CD4-positive, alpha-beta T cell (primary cell): Measurements from ENCODE around the gene DMXL2. TPM values are rescaled to one million over a fixed set of nuclear protein-coding genes. Genes with fewer than 3 reads are reported as not detected.

ENCODE experiments used
- ATAC-seq: fragments of 200-7000 bp; cut with Tn5 transposase; one replicate; pipeline ENCODE4 v1.10.0; 2022; ENCODE audit warnings: mild to moderate bottlenecking; ENCODE audit not compliant: poor library complexity
- CTCF ChIA-PET: fragments of 350-600 bp; sonication (Branson Sonifier 250); formaldehyde crosslinking; loops from one replicate; lab custom pipeline; 2021; ENCODE audit warnings: antibody characterized with exemption, inconsistent platforms; lab: Charles Lee
- POLR2A ChIA-PET: fragments of 350-600 bp; sonication (Branson Sonifier 250); formaldehyde crosslinking; loops from one replicate; lab custom pipeline; 2021; ENCODE audit warnings: antibody characterized with exemption, inconsistent platforms; lab: Charles Lee
- DNase-seq, 14 experiments: peaks; one replicate each; pipeline ENCODE4 v3.0.0-alpha.2; 2013 to 2020; ENCODE audit warnings: mixed read lengths in 2 of 14
- H3K27ac ChIP-seq, 2 donors: one replicate each; pipeline versions ENCODE4 v1.5.1 to v1.7.0; 2013; ENCODE audit warnings: low read length in 2 of 2, low read depth in 1 of 2, mild to moderate bottlenecking in 1 of 2
- H3K27me3 ChIP-seq, 2 experiments: 1 replicate in 1 of 2; 2 replicates in 1 of 2; pipeline versions ENCODE4 v1.6.1 to v1.7.0; 2013; ENCODE audit warnings: low read length in 2 of 2, control low read depth in 1 of 2, mild to moderate bottlenecking in 1 of 2, moderate library complexity in 1 of 2; ENCODE audit not compliant: insufficient read depth in 2 of 2, control insufficient read depth in 1 of 2
- H3K36me3 ChIP-seq: one replicate; pipeline ENCODE4 v1.6.1; 2013; ENCODE audit warnings: low read length, control low read depth; ENCODE audit not compliant: insufficient read depth
- H3K4me1 ChIP-seq: one replicate; pipeline ENCODE4 v1.6.1; 2013; ENCODE audit warnings: low read length, control low read depth; ENCODE audit not compliant: insufficient read depth
- H3K4me3 ChIP-seq: one replicate; pipeline ENCODE4 v1.5.1; 2013; ENCODE audit warnings: mild to moderate bottlenecking, low read length, moderate library complexity
- H3K9me3 ChIP-seq, 2 experiments: 1 replicate in 1 of 2; 2 replicates in 1 of 2; pipeline versions ENCODE4 v1.6.1 to v1.7.0; 2013; ENCODE audit warnings: low read length in 2 of 2, mild to moderate bottlenecking in 2 of 2, control low read depth in 1 of 2, moderate library complexity in 1 of 2; ENCODE audit not compliant: control insufficient read depth in 1 of 2, insufficient read depth in 1 of 2
- H3K27ac Mint-ChIP-seq: one replicate; pipeline ENCODE4 v1.8.0; 2020; ENCODE audit warnings: mixed read lengths
- H3K27me3 Mint-ChIP-seq: one replicate; pipeline ENCODE4 v1.8.0; 2021; ENCODE audit warnings: mixed read lengths
- H3K36me3 Mint-ChIP-seq: one replicate; pipeline ENCODE4 v1.8.0; 2021; ENCODE audit warnings: low read depth, mixed read lengths
- H3K4me1 Mint-ChIP-seq: one replicate; pipeline ENCODE4 v1.8.0; 2021; ENCODE audit warnings: low read depth, mixed read lengths
- H3K4me3 Mint-ChIP-seq: one replicate; pipeline ENCODE4 v1.8.0; 2020; ENCODE audit warnings: mild to moderate bottlenecking, mixed read lengths
- H3K9me3 Mint-ChIP-seq: one replicate; pipeline ENCODE4 v1.8.0; 2020; ENCODE audit warnings: mixed read lengths
- intact Hi-C, 2 experiments: fragments of 100-400 bp; cut with DNase I in 1 of 2; cut with micrococcal nuclease in 1 of 2; formaldehyde crosslinking; loops; one replicate each; pipeline versions ENCODE4 v1.15.1 to v1.9.0; 2023 to 2025; cut with DNase I, micrococcal nuclease
- total RNA-seq, 174 experiments: library from RNA in 2 of 174; stranded (reverse) in 2 of 174; gene quantifications; one replicate each; pipeline ENCODE4 v1.2.3 and lab custom pipeline; 2021 to 2026
- TF ChIP-seq, protein P1 (sequence below): fragments of 200-600 bp; IDR thresholded peaks from one replicate; pipeline ENCODE4 v1.8.0; 2022; ENCODE audit warnings: antibody characterized with exemption, mild to moderate bottlenecking

DMXL2 gene
- total RNA-seq, 2 experiments from 2014 or later = 4.7 to 5.5 TPM

- Mint-ChIP-seq H3K4me1 (no peaks in the 10 kb centered on the region), H3K9me3 (no peaks in the 10 kb centered on the region), H3K27ac (no peak overlapping the region), H3K36me3 (no peaks in the 10 kb centered on the region), H3K4me3 (no peak overlapping the region), H3K27me3 (peaks cover 12% of the 10 kb centered on the region)
- H3K4me1 ChIP-seq = no peaks in the 10 kb centered on the region
- no peaks in the 10 kb centered on the region for H3K9me3 ChIP-seq
- POLR2A ChIA-PET = no interaction called here
- H3K36me3 ChIP-seq = no peaks in the 10 kb centered on the region
- no peak for ATAC-seq
- DNase-seq = peak in 1 of 14 experiments; percentile 17
- peaks cover 0 to 4% of the 10 kb centered on the region in 2 experiments for H3K27me3 ChIP-seq
- TF ChIP-seq, protein P1, sequence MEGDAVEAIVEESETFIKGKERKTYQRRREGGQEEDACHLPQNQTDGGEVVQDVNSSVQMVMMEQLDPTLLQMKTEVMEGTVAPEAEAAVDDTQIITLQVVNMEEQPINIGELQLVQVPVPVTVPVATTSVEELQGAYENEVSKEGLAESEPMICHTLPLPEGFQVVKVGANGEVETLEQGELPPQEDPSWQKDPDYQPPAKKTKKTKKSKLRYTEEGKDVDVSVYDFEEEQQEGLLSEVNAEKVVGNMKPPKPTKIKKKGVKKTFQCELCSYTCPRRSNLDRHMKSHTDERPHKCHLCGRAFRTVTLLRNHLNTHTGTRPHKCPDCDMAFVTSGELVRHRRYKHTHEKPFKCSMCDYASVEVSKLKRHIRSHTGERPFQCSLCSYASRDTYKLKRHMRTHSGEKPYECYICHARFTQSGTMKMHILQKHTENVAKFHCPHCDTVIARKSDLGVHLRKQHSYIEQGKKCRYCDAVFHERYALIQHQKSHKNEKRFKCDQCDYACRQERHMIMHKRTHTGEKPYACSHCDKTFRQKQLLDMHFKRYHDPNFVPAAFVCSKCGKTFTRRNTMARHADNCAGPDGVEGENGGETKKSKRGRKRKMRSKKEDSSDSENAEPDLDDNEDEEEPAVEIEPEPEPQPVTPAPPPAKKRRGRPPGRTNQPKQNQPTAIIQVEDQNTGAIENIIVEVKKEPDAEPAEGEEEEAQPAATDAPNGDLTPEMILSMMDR = no peak
- no peak overlapping the region for H3K27ac ChIP-seq
- intact Hi-C loops = no loop called here
- CTCF ChIA-PET = no interaction called here
- no peak overlapping the region for H3K4me3 ChIP-seq
These were observed 12.1 kb upstream of the DMXL2 start for GRCh38 chr15:51634591-51635198.

DNA sequence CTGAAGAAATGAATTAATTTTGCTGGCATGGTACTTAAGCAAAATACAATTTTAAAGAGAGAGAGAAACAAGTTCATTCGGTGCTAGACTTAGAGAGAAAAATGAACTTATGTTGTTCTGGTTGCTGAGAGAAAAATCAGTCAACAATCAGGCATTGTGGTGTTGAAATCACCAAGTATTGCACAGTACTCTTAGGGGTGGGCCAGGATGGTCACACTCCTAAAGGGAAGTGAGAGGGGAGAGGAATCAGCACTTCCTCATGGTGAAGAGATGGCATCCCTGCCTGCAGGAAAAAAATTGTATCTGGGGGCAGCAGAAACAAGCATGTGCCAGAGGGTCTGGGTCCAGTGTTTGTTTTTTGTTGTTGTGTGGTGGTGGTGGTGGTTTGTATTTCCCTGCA lies 7.0 kb upstream of the DMXL2 start:
- Mint-ChIP-seq H3K27ac (no peak overlapping the region), H3K4me1 (no peaks in the 10 kb centered on the region), H3K9me3 (no peaks in the 10 kb centered on the region), H3K27me3 (peaks cover 17% of the 10 kb centered on the region), H3K36me3 (no peaks in the 10 kb centered on the region), H3K4me3 (no peak overlapping the region)
- intact Hi-C loops = no loop called here
- Histone ChIP-seq H3K36me3 (no peaks in the 10 kb centered on the region), H3K9me3 (no peaks in the 10 kb centered on the region), H3K4me3 (no peak overlapping the region), H3K27ac (no peak overlapping the region), H3K4me1 (no peaks in the 10 kb centered on the region), H3K27me3 (no peaks in the 10 kb centered on the region)
- ChIA-PET CTCF (no interaction called here), POLR2A (no interaction called here)
- TF ChIP-seq, protein P1 = no peak
- peak in 3 of 14 experiments; percentile 32 to 63 (median 52) for DNase-seq
- no peak for ATAC-seq

GRCh38 chr15:51625236-51625635 lies 2.7 kb upstream of the DMXL2 start:
- H3K27me3 ChIP-seq = no peaks in the 10 kb centered on the region
- no peak overlapping the region for H3K27ac ChIP-seq
- Mint-ChIP-seq H3K4me1 (peaks cover 15% of the 10 kb centered on the region), H3K4me3 (no peak overlapping the region), H3K27me3 (peaks cover 24% of the 10 kb centered on the region), H3K9me3 (no peaks in the 10 kb centered on the region), H3K36me3 (no peaks in the 10 kb centered on the region), H3K27ac (no peak overlapping the region)
- ChIA-PET POLR2A (no interaction called here), CTCF (no interaction called here)
- peaks cover 0 to 4% of the 10 kb centered on the region in 2 experiments for H3K9me3 ChIP-seq
- intact Hi-C loops = no loop called here
- peaks cover 7% of the 10 kb centered on the region for H3K4me1 ChIP-seq
- TF ChIP-seq, protein P1 = no peak
- ATAC-seq (no peak), DNase-seq (peak in 1 of 14 experiments; percentile 8)
- H3K36me3 ChIP-seq = no peaks in the 10 kb centered on the region
- H3K4me3 ChIP-seq = no peak overlapping the region
